Suppressor macrophage (primary cell): Measurements from ENCODE around the gene NR2E1.

ENCODE experiments used
- DNase-seq, 4 experiments: peaks; one replicate each; pipeline ENCODE4 v3.0.0-alpha.2; 2020 to 2022

NR2E1 gene

GRCh38 chr6:108156180-108156937, 9.5 kb upstream of the NR2E1 start:
- DNase-seq, result no peak

- DNase-seq, result no peak
Measured at GRCh38 chr6:108156938-108157233, 8.9 kb upstream of the NR2E1 start.

DNA sequence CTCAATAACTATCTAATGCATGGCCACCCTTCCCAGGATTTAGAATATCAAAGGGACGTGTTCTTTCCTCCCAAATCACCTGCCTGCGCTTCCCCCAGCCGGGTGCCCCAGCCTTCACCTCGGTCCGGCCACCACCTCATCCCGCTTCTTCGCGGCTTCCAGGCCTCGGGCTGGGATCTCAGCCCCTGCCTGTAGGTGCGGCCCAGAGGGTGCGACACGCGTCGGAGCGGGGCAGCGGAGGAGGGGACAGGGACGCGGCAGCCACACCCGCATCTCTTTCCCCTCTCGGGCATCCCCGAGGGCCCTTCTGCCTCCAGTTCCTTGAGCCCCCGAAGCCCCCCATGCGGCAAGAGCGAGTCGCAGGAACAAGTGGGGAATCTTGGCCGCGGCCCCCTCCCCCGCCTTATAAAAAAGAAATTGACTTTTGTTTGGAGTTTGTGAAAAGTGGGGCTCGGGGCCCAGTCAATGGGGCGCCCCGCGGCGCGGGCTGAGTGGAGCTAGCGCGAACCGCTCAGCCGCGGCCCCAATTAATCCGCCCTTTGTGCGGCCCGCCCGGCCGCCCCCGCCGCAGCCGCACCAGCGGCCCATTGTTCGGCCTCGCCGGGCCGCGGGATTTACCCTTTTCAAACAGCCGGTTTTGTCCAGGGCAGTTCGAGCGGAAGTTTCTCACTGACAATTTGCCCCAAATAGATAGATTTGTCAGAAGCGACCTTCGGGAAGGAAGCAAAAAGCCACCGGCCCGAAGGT, 8.4 kb upstream of the NR2E1 start:
- peak in 1 of 4 experiments; percentile 51 for DNase-seq

DNA sequence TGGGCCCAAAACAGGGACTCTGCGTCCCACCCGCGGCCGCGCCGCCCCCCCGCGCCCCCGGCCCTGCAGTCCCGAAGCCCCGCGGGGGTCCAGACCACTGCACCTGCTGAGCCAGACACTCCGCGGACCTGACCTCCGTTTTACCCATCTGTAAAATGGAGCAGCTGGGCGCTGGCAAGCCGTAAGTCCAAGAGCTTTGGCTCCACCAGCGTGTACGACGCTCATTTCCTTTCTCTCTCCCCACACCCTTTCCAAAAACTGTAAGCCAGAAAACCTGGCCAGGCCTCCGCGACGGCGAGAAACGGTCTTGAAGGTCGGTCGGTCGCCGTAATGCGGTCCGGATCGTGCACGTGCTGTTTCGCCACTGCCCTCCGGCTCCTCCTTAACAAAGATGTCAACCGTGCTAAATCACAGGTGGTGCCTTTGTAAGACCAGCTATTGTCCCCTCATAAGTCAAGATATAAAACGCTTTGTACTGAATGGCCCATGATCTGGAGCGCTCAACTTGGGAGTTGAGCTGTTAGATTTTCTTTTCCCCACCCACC, 7.8 kb upstream of the NR2E1 start:
- DNase-seq, result peak in 1 of 4 experiments; percentile 17

DNA sequence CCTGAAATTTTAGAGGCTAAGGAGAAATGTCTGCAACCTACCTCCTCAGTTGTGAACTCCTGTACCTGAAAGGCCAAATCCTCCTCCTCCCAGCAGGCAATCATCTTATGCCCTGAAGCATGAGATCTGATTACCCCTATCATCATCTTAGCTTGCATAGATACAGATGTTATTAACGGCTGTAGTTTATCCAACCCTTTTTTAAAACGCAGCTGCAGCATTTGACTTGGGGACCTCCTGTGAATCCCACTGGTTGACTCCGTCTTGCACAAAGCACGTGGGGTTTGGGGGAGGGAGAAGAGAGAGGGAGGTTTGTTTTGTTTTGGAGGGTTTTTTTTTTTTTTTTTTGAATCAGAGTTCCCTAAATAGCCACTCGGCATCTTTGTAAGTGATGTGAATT, 5.8 kb upstream of the NR2E1 start:
- DNase-seq, result no peak

- no peak for DNase-seq
Measured at GRCh38 chr6:108161724-108162282, 4.0 kb upstream of the NR2E1 start.

DNA sequence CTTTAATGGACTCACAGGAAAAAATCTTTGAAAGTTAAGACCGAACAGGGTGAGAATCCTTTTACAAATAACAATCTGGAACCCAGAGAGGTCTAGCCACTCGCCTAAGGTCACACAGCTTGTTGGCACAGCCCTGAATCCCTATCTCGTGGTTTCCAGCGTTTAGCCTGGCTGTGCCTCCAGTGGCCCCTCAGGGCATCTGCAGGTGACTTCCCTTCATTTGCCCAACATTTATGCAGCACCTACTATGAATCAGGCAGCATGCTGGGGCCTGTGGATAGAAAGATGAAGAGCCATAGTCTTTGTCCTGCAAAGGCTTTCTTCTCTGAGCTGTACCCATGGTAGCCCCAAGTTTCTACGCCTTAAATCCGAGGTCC, 2.6 kb upstream of the NR2E1 start:
- peak in 1 of 4 experiments; percentile 8 for DNase-seq

- DNase-seq, result no peak
Measured at GRCh38 chr6:108163644-108164542, 1.9 kb upstream of the NR2E1 start.

- no peak for DNase-seq
Measured at GRCh38 chr6:108164543-108164814, 1.3 kb upstream of the NR2E1 start.

- peak in 1 of 4 experiments; percentile 5 for DNase-seq
Measured at GRCh38 chr6:108164815-108165706, 761 bp upstream of the NR2E1 start.

DNA sequence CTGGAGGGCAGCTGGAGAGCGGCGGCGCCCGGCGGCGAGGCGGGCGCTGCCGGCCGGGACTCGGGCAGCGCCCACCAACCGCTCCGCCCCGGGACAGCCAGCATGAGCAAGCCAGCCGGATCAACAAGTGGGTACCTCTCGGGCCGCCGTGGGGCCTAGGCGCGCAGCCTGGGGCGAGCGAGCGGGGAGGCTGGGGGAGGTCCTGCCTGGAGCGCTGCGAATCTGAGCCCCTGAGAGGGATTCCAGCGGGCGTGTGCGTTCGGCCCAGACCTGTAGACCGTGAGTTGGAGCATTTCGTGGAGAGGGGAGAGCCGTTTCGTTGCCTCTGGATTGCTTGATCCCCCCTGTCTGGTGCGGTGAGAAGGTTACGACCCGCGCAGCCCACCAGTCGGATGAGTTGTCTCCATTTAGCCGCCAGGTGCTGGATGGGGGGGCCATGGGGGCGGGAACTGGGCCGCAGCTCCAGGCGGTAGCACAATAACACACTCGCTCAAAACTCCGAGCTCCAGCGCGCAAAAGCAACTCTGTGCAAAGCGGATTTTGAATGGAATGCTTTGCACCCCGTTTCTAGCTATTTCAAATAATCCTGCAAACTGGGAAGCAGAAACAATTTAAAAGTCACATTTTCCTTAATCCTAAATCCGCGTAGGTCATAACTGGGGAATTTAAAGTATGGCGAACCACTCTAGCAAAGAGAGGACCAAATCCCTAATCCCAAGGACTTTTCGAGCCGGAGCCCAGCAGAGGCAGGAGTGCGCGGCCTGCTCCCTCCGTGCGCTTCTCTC, 1.0 kb downstream of the NR2E1 start:
- peak in 1 of 4 experiments; percentile 6 for DNase-seq

- DNase-seq, result peak in 3 of 4 experiments; percentile 20 to 57 (median 43)
Measured at GRCh38 chr6:108167449-108168089, 1.7 kb downstream of the NR2E1 start.

GRCh38 chr6:108168090-108168463, 2.3 kb downstream of the NR2E1 start:
- peak in 1 of 4 experiments; percentile 15 for DNase-seq

DNA sequence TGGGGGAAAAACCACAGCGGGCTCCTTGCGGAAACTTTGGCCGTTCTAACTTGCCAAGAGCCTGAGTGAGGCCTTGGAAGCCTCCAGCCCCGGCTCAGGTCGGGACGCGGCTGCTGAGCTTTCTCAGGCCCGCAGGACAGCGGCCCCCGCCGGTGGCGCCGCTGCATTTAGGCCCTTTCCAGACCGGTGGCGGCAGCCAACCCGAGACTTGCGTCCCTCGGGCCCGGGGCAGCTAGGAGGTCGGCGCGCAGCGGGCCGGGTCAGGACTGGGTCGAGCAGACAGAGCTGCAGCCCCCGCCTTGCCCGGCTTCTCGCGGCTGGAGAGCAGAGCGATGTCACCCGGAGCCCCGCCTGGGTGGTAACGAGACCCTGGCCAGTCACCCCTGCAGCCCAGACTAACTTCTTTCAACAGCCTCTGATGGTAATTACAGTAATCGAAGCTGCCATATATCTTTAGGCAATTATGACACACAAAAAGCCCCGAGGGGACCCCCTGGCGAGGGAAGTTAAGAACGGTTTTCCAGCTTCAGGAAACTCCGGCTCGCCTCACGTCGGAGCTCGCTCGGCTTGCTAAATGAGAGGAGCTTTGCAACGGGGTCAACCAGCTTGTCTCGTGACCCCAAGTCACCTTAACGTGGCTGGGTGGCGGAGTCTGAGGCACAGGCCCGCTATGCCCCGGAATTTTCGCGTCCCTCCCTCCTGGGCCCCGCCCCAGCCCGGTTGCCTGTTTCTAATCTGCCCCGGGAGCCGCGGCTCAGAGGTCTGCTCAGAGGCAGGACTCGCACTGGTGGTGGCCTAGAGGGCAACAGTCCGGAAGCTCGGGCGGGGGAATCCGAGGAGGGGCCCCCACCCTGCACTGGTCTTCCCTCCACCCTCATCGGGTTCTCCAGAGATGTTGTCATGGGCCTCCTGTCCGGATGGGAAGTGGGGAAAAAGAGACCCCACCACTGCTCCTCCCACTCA, 3.0 kb downstream of the NR2E1 start:
- DNase-seq, result peak; percentile 37 to 80 (median 53)

- DNase-seq, result peak in 1 of 4 experiments; percentile 11
Measured at GRCh38 chr6:108169464-108170331, 3.9 kb downstream of the NR2E1 start.

DNA sequence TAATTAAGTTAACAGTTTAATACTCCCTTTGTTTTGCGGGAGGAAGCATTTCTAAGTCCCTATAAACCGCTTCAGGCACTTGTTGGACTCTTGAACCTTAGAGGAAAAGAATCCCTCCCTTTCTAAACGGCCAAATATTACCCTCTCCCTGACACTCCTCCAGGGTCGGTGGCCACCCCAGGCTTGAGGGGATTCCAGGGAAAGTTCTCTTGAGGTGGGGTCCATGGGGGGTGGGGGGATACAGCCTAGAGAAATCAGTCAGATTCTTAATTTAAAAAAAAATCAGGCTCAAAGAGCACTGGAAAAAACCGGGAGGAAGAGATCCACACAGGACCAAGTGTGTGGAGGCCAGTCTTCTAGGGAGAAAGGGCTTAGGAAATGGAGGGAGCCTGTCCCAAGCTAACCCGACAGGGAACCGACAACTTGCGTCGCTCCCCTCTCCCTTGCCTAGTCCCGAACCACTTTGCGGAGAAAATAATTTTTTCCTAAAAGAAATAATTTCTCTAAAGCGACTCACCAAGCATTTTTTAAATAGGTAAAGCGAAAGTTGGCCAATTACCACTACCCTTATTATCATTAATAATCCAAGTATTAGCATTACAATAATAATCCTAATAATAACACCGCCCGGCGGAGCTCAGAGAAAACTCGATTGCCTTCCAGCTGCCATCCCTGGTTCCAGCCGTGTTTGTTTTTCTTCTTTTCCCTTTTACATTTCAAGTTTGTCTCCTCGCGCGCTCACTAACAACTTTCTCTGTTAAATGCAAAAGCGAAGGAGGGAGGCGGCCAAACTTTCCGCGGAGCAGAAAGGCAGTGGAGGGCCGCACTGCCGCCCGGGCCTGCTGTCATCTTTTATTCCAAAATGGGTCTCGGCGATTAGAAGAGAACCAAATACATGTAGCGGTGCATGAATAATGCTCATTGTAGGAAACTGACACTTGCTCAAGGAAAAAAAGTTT, 4.8 kb downstream of the NR2E1 start:
- DNase-seq, result no peak
